GM12864 (cell line): ENCODE results near the gene GALT.

Experiments
- DNase-seq: peaks from one replicate; pipeline ENCODE4 v3.0.0-alpha.2; 2011; ENCODE audit warnings: low read depth
- H3K4me3 ChIP-seq: 2 replicates; pipeline ENCODE4 v1.5.1; 2011; ENCODE audit warnings: mild to moderate bottlenecking, low read depth, low read length, control low read depth
- TF ChIP-seq, protein P1 (sequence below): IDR thresholded peaks from 2 replicates; pipeline ENCODE4 v1.5.1; 2011; ENCODE audit warnings: low read depth, mild to moderate bottlenecking, moderate library complexity, low read length, control low read depth, inconsistent platforms; ENCODE audit errors: missing control alignments

GALT gene

DNA sequence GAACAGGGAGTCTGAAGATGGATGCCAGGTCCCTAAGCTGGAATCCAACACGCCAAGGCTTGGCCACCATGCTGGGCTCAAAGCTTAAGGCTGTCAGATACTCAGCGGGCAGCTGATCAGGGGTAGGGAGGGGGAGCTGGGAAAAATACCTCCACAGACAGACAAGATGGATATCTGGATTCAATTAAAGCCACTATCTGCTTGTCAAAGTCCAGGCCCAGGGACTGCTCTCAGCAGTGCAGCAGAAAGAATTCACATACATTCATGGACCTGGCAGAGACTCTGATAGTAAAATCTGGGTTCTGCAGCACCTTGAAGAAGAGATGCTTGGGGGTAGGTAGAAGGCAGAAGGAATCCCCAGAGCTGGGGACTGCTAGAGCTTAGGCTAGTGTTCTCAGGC, 31.3 kb upstream of the GALT start:
- no peak for DNase-seq
- TF ChIP-seq, protein P1, sequence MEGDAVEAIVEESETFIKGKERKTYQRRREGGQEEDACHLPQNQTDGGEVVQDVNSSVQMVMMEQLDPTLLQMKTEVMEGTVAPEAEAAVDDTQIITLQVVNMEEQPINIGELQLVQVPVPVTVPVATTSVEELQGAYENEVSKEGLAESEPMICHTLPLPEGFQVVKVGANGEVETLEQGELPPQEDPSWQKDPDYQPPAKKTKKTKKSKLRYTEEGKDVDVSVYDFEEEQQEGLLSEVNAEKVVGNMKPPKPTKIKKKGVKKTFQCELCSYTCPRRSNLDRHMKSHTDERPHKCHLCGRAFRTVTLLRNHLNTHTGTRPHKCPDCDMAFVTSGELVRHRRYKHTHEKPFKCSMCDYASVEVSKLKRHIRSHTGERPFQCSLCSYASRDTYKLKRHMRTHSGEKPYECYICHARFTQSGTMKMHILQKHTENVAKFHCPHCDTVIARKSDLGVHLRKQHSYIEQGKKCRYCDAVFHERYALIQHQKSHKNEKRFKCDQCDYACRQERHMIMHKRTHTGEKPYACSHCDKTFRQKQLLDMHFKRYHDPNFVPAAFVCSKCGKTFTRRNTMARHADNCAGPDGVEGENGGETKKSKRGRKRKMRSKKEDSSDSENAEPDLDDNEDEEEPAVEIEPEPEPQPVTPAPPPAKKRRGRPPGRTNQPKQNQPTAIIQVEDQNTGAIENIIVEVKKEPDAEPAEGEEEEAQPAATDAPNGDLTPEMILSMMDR = no peak
- no peak overlapping the region for H3K4me3 ChIP-seq

DNA sequence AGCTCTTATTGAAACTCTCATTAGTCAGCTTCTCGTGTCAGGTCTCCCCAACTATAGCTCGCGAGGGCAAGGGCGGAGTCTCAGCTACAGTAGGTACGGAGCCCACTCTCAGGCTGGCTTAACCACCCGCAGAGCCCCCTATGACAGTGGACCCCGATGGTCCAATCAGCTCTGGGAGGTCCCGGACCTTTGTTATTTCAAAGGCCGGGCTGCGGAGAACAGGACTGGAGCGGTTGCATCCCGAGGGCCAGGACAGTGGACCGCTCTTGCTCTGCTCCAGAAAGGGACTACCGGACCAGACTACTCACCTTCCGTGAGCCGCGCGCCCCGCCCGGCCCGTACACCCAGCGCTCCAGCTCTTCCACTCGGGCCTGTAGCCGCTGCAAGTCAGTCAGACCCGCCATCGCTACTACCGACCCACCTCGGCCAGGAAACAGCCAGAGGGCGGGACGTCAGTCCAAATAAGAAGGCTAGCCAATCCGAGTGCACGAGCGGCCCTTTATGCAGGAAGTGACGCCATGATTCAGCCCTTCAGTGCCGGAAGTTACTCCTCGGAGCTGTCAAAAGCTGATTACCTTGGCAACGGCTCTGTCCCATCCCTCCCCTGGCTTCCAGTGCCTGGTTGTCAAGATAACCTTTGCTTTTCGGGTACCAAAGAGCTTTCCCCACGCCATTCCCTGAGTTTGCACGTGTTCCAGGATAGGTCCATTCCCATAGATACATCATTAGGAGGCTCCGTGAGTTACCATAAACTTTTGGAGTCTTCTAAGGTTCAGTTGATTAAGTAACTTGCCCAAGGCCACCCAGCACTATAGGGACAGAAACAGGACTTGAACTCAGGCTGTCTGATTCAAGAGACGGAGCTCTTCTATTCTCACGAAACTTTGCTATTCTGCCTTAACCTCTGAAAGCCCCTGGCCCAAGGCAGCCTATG, 26.1 kb upstream of the GALT start, which contains the start of gene DCTN3:
Gene DCTN3, minus strand, starts transcription at position 435 of the 934 bp plus-strand sequence. Its CDS starts 31 bp downstream, at position 404.
- peak; percentile 91 for DNase-seq
- H3K4me3 ChIP-seq = peak within 1 kb of the TSS; percentile 70
- TF ChIP-seq, protein P1 = no peak

DNA sequence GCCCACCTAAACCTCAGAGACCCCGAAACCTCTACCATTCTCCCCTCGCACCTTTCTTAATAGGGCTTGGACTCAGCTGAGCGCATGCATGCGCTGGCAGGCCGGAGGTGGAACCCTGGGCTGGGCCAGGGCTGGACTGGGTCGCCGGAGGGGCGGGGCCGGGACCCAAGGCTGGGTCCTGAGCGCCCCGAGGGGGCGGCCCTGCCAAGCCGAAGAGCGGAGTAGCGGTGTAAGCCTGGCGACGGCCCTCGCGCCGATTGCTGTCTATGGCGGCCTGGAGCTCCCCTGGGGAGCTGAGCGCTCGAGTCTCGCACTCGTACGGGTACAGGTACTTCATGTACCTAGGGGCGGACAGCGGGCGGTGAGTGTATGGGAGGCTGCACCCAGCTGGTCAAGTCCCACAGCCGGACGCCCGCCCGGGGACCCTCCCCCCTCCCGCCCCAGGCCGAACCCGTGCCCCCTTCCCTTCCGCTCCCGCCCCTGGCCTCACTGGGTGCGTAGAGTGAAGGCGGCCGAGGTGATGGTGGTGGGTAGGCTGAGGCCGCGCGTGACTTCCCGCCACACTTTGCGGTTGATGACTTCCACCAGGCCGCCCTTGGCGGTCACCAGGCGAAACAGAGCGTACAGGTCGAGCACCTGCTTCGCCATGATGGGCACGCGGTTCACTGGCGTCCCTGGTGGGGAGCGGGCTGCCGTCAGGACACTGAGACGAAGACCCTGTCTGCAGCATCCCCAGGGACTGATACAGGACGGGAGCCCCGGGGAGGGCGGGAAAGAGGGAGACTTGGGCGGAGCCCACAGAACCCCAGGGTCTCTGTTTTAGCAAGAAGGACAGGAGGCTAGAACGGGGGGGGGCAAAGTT, 22.9 kb upstream of the GALT start:
- no peak for DNase-seq
- H3K4me3 ChIP-seq = no peak overlapping the region
- TF ChIP-seq, protein P1 = no peak

DNA sequence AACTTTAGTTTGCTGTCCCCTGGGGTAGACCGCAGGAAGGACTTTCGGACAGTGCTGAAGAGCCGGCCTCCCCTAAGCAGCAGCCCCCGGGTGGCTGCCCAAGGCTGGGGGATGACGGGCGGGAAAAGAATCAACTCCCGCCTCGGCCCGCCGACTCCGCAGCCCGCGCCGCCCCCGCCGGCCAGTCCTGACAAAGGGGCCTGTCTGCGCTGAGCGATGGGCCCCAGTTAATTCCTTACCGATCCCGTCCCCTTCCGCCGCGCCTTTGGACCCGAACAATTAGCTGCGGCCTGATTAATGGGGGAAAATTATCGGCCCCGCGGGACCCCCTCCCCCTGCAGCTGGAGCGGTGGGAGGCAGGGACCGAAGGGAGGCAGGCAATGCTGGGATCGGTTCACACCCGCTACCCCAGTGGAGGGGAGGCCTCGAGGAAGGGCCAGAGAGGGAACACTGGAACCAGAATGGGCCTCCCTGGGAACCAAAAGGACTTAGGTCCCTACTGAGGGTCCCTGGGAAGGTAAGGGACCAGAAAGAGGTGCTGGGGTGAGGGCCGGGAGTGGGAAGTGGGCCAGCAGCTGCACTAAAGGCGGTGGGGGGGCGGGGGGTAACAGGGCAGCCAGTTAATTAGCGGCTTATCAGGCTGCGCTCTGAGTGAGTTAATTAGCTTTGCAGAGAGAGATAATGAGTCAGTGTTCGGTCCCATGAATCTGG, 21.8 kb upstream of the GALT start:
- no peak overlapping the region for H3K4me3 ChIP-seq
- TF ChIP-seq, protein P1 = no peak
- no peak for DNase-seq

DNA sequence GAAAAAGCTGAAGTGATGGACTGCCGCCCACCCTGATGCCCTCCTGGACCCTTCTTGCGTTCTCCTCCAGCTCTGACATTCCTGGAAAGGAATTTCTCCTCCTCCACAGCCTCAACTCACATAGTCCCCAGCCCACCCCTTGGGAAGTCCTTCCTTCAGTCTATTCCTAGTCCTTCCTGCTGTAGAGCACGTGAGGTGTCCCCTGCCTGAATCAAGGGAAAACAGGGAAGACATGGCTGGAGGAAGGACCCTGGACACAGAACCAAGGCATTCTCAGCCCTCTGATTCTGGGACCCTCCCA, 21.3 kb upstream of the GALT start:
- TF ChIP-seq, protein P1 = no peak
- no peak for DNase-seq
- no peak overlapping the region for H3K4me3 ChIP-seq

DNA sequence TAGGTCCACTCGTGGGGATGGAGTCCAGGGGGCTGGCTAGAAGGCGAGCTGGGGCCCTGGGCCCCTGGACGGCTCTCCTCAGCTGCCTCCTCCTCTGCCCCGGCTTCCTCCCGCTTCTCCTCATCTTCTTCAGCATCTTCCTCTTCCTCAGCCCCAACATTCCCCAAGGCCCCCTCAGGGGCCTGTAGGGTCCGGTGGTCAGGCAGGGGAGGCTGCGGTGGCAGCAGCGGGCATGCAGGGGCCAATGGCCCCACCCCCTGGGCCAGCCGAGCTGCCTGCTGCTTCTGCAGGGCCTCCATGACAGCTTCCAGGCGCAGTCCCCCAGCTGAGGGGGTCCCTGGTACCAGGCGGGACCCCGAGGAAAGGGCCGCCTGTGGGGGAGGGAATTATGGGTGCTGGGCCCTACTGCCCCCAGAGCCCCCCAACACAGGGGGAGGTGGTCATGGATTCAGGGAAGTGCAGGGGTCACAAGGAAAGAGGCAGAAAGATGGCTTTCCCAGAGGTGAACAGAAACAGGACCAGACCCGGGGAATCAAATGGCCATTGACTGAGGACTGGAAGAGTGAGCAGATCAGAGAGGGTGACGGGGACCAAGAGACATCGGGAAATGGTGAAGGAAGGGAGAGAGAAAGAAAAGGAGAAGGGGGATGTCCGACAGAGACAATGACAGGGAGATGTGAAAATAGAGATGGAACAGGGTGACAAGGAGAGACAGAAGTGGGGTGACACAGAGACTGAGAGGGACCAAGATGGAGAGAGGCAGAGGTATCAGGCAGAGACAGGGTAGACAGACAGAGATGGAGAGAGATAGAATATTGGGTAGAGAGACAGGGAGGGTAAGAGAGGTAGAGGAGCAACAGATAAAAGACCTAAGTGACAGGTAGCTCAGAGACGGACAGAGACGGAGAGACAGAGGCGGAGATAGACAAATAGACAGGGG, 18.5 kb upstream of the GALT start:
- no peak overlapping the region for H3K4me3 ChIP-seq
- TF ChIP-seq, protein P1 = no peak
- DNase-seq = no peak
